ENCODE data around the gene SOCS1. TPM values are rescaled to one million over a fixed set of nuclear protein-coding genes. Genes with fewer than 3 reads are reported as not detected.

SOCS1 gene
- total RNA-seq, 4 donors from 2014 or later = 5.3 to 16.3 (median 11.1) TPM

DNA sequence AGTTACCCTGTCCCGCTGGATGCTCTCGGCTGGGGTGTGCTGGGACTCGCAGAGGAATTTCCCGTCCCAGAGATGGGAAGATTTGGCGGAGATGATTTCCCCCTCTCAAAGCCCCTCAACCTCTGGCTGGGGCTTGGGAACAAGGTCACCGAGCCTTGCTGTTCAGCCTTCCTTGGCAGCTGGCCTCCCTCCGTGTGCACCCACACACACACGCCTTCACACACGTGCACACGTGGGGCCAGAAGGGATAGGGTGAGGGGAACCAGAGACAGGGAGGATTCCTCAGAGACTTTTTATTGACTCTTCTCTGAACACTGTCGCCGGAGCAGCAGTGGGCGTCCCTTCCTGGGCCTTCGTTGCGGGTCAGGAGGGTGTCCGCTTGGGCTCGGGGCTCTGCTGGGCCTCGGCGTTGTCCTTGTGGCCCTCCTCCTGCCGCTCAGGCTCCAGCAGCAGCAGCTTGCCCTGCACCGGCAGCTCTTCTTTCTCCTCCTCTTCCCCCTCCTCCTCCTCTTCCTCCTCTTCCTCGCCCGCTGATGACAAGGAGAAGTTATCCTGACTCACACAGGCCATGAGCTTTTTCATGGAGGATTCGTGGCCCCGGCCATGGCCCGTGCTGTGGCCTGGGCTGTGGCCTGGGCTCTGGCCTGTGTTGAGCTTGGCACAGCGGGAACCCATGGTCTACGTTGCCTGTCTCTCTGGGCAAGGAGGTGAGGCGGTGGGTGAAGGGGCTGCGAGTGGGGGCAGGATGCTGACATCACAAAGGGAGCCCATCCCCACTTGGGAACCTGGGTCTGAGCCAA, 17.1 kb upstream of the SOCS1 start, which contains the start of gene PRM3:
TSS of gene PRM3 (minus strand) at position 709 of the 800 bp plus-strand sequence. CDS start at position 675, 34 bp downstream.
- TF ChIP-seq, protein P1, sequence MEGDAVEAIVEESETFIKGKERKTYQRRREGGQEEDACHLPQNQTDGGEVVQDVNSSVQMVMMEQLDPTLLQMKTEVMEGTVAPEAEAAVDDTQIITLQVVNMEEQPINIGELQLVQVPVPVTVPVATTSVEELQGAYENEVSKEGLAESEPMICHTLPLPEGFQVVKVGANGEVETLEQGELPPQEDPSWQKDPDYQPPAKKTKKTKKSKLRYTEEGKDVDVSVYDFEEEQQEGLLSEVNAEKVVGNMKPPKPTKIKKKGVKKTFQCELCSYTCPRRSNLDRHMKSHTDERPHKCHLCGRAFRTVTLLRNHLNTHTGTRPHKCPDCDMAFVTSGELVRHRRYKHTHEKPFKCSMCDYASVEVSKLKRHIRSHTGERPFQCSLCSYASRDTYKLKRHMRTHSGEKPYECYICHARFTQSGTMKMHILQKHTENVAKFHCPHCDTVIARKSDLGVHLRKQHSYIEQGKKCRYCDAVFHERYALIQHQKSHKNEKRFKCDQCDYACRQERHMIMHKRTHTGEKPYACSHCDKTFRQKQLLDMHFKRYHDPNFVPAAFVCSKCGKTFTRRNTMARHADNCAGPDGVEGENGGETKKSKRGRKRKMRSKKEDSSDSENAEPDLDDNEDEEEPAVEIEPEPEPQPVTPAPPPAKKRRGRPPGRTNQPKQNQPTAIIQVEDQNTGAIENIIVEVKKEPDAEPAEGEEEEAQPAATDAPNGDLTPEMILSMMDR (IDR thresholded peaks at IDR 0.05; ENCODE audit: low read depth) = no peak

DNA sequence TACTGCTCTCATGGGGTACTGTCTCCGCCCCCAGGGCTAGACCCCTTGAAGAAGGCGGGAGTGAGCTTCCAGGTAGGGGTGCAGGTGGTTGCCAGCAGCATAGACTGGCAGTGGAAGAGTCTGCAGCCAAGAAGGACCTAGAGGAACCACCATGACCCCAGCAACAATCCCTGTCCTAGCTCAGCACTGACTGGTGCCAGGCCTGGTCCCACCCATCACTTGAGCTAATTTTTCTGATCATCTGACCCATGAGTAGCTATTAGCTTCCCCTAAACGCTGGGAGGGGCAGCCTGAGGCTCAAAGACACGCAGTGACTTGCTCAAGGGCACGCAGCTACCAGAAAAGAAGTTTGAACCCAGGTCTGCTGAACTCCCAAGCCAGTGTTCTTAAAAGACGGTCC, 16.5 kb upstream of the SOCS1 start:
- TF ChIP-seq, protein P1 (IDR thresholded peaks at IDR 0.05; ENCODE audit: low read depth) = no peak

DNA sequence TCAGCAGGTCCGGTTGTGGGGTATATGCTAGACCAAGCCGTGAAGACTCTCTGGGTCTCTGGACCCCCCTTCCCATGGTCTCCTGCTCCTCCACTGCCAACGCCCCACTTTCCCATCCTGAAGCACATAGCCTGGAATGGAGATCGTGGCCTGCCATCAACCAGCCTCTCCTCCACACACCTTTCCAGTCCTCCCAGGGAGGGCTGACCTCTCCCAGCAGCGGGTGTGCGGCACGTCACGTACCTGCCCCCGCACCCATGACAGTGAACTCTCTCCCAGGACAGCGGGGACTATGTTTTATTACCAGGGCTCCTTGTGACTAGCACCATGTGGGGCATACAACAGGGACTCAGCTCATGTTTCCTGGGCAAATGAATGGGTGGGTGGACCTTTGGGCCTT, 15.6 kb upstream of the SOCS1 start:
- TF ChIP-seq, protein P1 (IDR thresholded peaks at IDR 0.05; ENCODE audit: low read depth) = no peak

DNA sequence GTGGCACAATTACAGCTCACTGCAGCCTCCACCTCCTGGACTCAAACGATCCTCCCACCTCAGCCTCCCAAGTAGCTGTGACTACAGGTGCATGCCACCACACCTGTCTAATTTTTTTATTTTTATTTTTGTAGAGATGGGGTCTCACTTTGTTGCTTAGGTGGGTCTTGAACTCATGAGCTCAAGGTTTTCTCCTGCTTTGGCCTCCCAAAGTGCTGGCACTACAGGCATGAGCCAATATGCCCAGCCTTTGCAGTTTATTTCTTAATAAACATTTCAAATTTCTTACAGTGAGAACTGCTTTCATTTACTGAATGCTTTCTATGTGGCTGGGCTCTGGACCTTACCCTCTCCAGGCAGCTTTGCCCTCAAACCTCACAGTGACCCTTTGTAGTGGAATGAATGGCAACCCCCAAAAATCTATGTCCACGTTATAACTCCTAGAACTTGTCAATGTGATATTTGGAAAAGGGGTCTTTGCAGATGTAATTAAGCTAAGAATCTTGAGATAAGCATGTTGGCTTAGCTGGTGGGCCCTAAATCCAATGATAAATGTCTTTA, 14.7 kb upstream of the SOCS1 start:
- TF ChIP-seq, protein P1 (IDR thresholded peaks at IDR 0.05; ENCODE audit: low read depth) = no peak

DNA sequence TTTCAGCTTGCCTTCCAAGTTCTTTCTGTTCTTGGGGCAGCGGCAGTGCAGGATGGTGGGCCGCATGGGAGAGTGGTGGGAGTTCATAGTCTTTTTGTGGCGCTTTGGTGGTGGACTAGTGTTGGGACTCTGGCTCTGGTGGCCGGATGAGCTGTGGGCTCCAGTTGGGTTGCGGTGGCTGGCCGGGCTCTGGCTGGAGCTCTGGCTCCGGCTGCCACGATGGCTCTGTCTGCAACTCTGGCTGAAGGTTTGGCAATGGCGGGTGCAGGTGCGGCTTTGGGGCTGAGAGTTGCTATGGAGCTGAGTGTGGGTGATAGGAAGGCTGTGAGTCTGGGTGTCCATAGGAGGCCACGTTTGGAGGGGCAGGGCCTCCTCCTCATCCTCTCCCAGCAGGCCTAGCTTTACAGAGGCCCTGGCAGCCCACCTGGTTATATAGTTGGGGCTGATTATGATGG, 12.9 kb upstream of the SOCS1 start, which contains the start of gene TNP2:
TSS of gene TNP2 (minus strand) at position 405 of the 455 bp plus-strand sequence. CDS start at position 342, 63 bp downstream.
- TF ChIP-seq, protein P1 (IDR thresholded peaks at IDR 0.05; ENCODE audit: low read depth) = no peak

DNA sequence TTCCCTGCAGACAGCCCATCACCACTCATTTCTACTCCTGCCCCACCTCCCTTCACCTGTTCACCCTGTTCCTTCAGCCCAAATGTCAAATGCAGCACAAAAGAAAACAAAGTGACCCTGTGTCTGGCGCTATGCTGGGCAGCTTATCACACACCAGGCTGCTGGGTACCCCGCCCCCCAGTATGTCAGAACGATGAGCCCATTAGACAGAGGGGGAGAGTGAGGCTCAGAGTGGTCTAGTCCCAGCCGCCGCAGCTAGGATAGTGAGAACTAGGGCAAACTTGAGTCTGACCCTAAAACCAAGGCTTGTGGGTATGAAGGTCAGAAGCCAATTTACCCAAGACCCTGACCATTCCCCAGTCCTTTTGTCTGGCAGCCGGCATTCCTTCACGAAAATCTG, 9.1 kb upstream of the SOCS1 start:
- TF ChIP-seq, protein P1 (IDR thresholded peaks at IDR 0.05; ENCODE audit: low read depth) = no peak

DNA sequence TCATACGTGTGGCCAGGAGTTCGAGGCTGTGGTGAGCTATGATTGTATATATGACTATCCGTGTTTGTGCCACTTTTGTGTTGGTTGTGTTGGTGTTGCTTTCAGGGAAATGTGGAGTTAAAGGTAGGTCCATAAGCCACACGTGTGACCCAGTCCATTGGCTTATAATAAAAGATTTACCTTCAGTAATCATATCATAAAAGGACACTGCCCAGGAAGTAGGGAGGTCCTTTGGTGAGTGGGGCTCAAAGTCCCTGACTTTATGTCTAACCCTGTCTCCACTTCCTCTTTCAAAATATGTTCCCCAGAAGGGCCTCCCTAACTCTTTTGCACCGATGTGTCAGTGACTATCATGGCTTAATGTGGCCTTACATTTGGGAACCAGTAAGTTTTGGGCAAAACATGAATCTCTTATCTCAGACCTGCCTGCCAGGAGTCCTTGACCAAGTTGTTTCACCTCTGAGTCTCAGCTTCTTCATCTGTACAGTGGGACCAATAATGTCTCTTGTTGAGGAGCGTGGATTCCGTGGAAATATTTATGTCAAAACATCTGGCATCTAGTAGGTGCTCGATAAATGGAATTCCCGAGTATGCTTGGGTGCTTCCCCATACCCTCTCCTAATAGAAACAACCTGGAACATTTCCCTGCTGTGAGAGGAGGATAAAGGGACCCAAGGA, 8.3 kb upstream of the SOCS1 start:
- TF ChIP-seq, protein P1 (IDR thresholded peaks at IDR 0.05; ENCODE audit: low read depth) = no peak

All from subcutaneous adipose tissue (tissue), 4 donors.